Prostate gland (tissue), 2 donors: ENCODE results near the gene MACC1.

ENCODE experiments used
- POLR2A ChIP-seq: fragments of 450-650 bp; IDR thresholded peaks from one replicate; pipeline ENCODE4 v1.6.1; 2016; ENCODE audit warnings: antibody characterized with exemption, mild to moderate bottlenecking
- POLR2AphosphoS5 ChIP-seq: sonication (generic); formaldehyde crosslinking; IDR thresholded peaks from one replicate; pipeline ENCODE4 v1.6.1; 2017; ENCODE audit warnings: antibody characterized with exemption
- TF ChIP-seq, protein P1 (sequence below), 4 experiments: fragments of 200-600 bp in 2 of 4; fragments of 450-650 bp in 2 of 4; sonication (generic) in 2 of 4; IDR thresholded peaks; 1 replicate in 3 of 4; 2 replicates in 1 of 4; pipeline ENCODE4 v1.5.1; 2016 to 2019; ENCODE audit warnings: antibody characterized with exemption in 4 of 4, mild to moderate bottlenecking in 2 of 4, moderate library complexity in 2 of 4

DNA sequence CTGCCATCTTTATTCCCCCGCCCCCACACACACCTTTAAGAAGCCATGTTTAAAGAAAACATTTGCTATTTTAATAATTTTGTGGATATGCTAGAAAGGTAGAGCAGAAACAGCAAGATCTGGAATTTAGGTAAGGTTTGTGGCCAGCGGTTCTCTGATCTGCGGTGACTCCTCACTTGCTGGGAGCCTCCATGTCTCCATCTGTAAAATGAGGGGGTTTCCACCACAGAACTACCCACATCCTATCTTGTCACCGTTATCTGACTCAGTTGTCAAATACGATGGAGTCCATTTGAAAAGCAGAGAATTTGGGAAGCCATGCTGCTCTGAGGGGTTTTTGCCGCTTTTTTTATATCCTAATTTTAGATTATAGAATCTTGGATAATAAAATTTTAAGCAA lies 23.3 kb downstream of the MACC1 start:
- TF ChIP-seq, protein P1, sequence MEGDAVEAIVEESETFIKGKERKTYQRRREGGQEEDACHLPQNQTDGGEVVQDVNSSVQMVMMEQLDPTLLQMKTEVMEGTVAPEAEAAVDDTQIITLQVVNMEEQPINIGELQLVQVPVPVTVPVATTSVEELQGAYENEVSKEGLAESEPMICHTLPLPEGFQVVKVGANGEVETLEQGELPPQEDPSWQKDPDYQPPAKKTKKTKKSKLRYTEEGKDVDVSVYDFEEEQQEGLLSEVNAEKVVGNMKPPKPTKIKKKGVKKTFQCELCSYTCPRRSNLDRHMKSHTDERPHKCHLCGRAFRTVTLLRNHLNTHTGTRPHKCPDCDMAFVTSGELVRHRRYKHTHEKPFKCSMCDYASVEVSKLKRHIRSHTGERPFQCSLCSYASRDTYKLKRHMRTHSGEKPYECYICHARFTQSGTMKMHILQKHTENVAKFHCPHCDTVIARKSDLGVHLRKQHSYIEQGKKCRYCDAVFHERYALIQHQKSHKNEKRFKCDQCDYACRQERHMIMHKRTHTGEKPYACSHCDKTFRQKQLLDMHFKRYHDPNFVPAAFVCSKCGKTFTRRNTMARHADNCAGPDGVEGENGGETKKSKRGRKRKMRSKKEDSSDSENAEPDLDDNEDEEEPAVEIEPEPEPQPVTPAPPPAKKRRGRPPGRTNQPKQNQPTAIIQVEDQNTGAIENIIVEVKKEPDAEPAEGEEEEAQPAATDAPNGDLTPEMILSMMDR (IDR thresholded peaks at IDR 0.05) = no peak
- TF ChIP-seq POLR2A (no peak), POLR2AphosphoS5 (no peak)
